GM21528 (cell line): Measurements from ENCODE around the gene CA9.

Source experiments
- ATAC-seq: cut with Tn5 transposase; IDR thresholded peaks from one replicate; pipeline ENCODE4 v1.9.1; 2021; ENCODE audit warnings: mild to moderate bottlenecking, moderate library complexity; ENCODE audit not compliant: unreplicated experiment, low FRiP score

The CA9 gene

GRCh38 chr9:35711501-35712428 is 38.0 kb downstream of the CA9 start:
- no peak for ATAC-seq

DNA sequence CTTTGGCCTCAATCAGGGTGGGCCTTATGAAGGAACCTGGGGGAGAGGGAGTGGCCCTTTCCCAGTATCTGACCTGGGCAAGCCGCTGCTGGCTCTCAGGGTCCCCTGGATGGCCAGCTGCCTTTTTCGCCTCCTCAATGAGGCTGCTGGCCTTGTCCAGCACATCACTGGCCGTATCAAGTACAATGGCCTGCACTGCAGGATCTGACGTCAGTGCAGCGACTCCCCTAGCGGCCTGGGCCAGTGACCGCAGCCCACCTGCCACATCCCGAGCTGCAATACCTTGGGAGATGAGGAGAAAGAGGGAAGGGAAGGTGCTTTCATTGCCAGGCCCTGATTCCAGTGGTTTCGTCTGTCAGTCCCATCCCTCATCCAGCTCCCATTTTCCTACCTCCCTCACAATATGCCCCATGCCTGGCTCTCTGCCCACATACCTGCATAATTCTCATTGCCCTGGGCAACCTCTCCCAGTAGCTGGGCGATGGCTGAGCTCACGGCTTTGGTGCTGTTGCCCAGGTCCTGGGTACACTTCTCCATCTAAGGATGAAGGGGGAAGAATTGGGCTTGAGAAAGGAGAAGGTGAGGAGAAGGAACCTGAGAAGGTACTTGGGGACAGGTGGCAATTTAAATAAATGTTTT is 39.2 kb downstream of the CA9 start:
- no peak for ATAC-seq

DNA sequence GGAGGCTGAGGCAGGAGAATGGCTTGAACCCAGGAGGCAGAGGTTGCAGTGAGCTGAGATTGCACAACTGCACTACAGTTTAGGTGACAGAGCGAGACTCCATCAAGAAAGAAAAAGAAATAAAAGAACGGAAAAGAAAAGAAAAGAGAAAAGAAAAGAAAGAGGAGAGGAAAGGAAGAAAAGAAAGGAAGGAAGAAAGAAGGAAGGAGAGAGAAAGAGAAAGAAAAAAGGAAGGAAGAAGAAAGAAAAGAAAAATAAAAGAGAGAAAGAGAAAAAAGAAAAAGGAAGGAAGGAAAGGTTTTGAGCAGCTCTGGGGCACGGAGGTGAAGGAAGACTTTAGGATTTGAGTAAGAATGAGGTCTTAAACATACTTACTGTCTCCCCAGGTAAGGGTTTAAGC is 39.9 kb downstream of the CA9 start:
- no peak for ATAC-seq

GRCh38 chr9:35714123-35714522 is 40.4 kb downstream of the CA9 start:
- no peak for ATAC-seq

- ATAC-seq = no peak
Measured at GRCh38 chr9:35714579-35715252, 41.0 kb downstream of the CA9 start.

- ATAC-seq = no peak
Measured at GRCh38 chr9:35716230-35716629, 42.5 kb downstream of the CA9 start.

DNA sequence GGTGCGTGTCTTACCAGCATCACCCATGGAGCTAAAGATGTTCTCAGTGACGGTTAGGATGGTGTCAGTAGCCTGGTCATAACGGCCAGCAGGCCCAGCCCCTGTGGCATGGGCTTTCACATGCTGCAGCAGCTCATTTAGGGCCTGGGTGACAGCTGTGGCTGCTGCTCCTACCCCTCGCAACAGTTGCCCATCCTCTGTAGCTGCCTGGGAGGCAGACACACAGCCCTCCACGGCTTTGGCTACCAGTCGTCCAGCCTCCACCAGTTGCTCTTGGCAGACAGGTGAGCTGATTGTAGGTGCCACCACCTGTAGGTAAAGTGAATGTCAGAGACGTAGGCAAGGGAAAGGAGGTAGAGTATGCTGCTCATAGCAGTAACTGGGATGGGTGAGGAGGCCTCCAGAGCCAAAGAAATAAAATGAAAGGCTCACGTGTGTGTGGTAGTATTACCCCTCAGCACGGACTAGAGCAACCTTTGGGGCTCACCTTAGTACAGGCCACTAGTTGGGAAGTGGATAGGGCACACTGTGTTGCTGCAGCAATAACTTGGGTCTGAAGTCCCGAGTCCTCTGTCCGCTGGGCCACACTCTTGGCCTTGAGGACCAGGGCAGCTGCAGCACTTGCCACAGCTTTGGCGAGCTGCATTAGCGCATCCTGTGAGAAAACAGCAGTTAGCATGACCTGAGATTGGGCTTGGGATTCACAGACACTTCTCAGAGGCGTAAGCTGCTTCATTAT is 43.6 kb downstream of the CA9 start:
- no peak for ATAC-seq

DNA sequence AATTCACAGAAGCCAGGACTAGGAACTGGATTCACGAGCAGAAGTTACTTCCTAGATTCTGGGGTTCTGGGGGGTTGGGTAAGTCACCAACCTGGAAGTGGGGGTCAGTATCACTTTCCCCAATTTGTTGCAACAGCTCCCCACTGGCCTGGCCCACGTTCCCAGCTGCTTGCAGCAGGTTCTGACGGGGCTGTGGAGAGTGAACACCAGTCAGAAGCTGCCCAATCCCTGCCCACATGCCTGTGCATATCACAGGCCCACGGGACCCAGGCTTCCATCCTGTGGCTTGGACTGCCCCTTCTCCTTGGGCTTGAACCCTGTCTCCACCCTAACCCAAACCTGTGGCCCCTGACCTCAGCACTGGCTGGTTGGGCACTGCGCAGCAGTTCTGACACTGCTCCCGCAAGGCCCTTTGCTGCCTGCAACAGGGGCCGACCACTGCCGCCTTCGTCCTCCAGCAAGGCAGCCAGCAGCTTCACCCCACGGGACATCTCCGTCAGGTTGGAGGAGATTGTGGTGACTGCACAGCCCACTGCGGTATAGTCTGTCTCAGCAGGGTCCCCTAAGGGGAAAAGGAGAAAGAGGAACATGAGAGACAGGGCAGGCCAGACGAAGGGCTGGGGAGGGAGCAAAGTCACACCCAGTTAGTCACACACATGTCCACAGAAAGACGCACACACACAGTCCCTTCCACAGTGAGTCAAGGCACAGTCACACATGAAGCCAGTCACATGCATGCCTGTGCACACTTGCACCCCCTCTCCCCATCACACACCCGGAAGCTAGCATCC is 45.2 kb downstream of the CA9 start:
- ATAC-seq = no peak

DNA sequence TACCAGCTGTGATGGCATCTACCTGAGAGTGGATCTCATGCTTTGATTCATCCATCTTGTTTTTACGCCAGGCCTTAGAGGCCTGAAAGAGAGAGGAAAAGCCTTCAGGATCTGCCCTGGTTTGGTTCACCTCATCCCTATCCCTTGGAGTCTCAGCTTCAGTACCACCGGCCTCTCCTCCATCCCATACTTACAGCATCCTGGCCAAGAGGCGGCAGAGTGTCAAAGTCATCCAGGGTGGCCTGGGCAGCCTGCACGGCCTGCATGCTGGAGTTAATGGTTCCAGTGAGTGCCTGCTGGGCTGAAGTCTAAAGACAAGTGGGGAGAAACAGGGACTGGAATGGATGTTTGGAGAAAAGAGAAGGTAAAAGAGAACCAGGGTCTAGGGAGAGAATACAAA is 45.8 kb downstream of the CA9 start:
- no peak for ATAC-seq

DNA sequence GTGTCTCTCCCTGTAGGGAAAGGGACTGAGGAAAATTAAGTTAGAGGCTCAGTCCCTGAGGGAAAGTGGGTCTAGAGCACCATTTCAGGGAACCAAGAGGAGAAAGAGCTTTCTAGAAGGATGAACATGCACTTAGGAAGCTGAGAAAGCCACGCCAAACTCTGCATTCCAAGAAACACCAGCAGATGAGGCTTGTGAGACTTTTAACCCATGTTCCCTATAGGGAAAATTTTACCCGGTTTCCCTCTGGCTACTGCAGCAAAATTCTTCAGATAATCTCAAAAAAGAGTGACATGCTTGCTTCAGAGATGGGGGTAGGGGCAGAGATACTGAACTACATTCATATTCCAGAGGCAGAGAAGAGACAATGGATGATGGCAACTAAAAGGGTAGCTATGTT is 49.7 kb downstream of the CA9 start:
- ATAC-seq = no peak

- ATAC-seq = no peak
Measured at GRCh38 chr9:35723908-35724307, 50.2 kb downstream of the CA9 start.

- no peak for ATAC-seq
Measured at GRCh38 chr9:35725362-35725761, 51.6 kb downstream of the CA9 start.

GRCh38 chr9:35726931-35727330 is 53.2 kb downstream of the CA9 start:
- no peak for ATAC-seq

- ATAC-seq = no peak
Measured at GRCh38 chr9:35727676-35728040, 53.9 kb downstream of the CA9 start.

DNA sequence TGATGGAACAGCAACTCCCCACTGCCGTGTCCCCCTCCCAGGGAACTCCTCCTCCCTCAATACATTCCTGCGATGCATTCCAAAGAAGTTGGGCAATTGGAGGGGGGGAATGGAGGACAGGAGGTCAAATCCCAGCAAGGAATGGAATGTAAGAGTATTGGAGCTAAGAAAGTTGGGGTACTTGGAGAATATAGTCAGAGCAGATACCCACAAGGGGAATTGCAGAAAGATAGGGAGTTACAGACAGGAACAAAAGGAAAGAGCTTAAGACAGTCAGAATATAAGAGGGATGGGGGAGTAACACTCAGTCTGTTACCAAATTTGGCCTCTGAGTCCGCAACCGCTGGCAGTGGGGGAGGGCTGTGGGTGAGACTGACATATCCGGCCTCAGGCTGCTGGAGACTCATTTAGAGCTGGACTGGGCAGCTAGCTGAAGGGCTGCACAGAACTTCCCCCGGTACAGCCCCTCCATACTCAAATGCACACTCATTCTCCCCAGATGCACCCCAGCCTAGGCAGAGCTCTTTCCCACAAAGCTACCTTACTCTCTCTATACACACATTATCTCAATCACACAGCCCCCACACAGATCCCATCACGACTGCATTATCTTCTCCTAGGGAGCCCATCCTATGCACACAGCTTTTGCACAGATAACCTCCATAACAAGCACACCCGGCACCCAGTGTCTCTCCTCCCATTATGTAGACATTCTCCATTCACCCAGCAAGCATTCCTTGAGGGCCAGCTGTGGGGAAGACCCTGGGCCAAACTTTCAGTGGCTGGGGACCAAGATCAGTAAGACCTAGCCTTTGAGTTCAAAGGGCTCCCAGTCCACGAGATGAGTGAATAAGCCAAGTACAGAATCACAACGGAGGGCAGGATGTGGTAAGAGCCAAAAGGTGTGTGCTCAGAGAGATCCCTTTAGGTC is 54.6 kb downstream of the CA9 start:
- no peak for ATAC-seq

- no peak for ATAC-seq
Measured at GRCh38 chr9:35729101-35729500, 55.4 kb downstream of the CA9 start.

DNA sequence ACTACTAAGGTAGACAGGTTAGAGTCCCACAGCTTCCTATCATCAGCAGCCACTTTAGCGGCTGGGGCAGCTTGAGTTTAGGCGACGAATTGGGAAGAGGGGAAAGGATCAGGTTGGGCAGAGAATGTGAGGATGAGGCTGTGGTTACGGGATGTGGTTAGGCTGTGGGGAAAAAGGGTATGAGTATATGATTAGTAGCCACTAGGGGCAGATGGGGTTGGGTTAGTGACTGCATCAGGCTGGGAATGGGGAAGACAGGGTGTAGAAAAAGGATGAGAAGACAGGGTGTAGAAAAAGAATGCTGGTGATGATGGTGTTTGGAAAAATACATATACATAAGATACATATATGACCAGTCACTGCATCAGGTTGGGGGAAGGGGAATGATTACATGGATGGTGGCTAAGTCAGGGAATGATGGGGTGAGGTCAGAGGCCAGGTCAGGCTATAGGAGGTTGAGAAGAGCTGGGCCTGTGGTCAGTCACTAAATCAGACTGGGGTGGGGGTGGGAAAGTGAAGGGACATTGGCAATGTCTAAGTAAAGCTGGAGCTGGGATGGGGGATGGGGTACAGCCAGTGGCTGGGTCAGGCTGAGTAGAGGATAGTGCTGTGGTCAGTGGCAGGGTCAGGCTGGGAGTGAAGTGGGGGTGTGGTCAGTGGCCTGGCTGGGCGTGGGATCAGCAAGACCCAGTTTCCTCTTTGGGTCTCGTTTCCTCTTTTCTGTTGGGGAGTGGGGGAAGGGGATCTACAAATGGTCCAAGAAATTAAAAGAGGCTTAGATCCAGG is 56.2 kb downstream of the CA9 start:
- ATAC-seq = no peak

GRCh38 chr9:35730486-35730854 is 56.7 kb downstream of the CA9 start:
- no peak for ATAC-seq
